GM12865 (cell line): ENCODE data around the gene CCDC194.

ENCODE experiments used
- DNase-seq: peaks from one replicate; pipeline ENCODE4 v3.0.0; 2010; ENCODE audit warnings: low read depth
- H3K4me3 ChIP-seq: 2 replicates; pipeline ENCODE4 v1.5.1; 2011; ENCODE audit warnings: mild to moderate bottlenecking, low read depth, low read length, control low read depth
- TF ChIP-seq, protein P1 (sequence below): IDR thresholded peaks from 2 replicates; pipeline ENCODE4 v1.5.1; 2011; ENCODE audit warnings: low read length, control low read depth, low read depth, inconsistent platforms; ENCODE audit not compliant: insufficient read depth; ENCODE audit errors: missing control alignments

Gene CCDC194

DNA sequence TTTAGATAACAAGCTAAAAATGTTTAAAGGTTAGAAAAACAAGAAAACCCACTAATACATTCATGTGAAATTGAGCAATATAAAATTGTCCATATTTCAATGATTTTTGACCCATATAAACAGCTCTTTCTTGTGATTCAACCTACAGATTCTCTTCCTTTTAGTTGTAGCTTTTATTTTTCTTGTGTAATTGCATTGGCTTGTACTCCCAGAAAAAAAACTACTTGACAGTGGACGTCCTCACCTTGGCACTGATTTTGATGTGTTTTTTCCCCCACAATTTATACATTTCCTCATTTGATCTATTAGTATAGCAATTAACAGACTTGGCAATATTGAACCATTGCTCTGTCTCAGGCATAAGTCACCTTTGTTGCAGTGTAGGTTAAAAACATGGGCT, 4.7 kb downstream of the CCDC194 start:
- TF ChIP-seq, protein P1, sequence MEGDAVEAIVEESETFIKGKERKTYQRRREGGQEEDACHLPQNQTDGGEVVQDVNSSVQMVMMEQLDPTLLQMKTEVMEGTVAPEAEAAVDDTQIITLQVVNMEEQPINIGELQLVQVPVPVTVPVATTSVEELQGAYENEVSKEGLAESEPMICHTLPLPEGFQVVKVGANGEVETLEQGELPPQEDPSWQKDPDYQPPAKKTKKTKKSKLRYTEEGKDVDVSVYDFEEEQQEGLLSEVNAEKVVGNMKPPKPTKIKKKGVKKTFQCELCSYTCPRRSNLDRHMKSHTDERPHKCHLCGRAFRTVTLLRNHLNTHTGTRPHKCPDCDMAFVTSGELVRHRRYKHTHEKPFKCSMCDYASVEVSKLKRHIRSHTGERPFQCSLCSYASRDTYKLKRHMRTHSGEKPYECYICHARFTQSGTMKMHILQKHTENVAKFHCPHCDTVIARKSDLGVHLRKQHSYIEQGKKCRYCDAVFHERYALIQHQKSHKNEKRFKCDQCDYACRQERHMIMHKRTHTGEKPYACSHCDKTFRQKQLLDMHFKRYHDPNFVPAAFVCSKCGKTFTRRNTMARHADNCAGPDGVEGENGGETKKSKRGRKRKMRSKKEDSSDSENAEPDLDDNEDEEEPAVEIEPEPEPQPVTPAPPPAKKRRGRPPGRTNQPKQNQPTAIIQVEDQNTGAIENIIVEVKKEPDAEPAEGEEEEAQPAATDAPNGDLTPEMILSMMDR, result no peak
- no peak overlapping the region for H3K4me3 ChIP-seq
- DNase-seq, result no peak

- TF ChIP-seq, protein P1, result peak; percentile 95
- H3K4me3 ChIP-seq, result no peak overlapping the region
- peak; percentile 71 for DNase-seq
Observed at GRCh38 chr19:17385878-17386611, 8.0 kb downstream of the CCDC194 start.

GRCh38 chr19:17380426-17381138, 13.4 kb downstream of the CCDC194 start:
- no peak for DNase-seq
- TF ChIP-seq, protein P1, result no peak
- no peak overlapping the region for H3K4me3 ChIP-seq

DNA sequence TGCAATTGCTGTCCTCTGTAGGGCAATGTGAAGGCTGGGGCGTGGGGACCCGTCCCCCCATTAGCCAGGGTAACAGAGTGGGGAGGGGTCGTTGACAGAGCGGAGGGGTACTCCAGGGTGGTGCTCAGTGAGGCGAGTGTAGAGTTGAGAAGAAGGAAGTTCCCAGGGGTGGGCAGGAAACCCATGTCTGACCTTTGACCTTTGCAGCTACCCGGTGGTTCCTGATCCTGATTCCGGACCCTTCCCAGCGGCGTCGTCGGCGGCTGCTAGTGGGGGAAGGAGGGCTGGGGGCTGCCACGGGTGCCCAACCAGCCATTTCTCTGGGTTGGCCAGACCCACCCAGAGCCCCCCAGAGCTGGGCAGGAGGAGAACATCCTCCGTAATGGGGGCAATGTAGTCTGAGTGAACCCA, 14.8 kb downstream of the CCDC194 start:
- no peak overlapping the region for H3K4me3 ChIP-seq
- no peak for DNase-seq
- TF ChIP-seq, protein P1, result no peak

- H3K4me3 ChIP-seq, result no peak overlapping the region
- DNase-seq, result no peak
- TF ChIP-seq, protein P1, result no peak
Observed at GRCh38 chr19:17378271-17378670, 15.7 kb downstream of the CCDC194 start.

DNA sequence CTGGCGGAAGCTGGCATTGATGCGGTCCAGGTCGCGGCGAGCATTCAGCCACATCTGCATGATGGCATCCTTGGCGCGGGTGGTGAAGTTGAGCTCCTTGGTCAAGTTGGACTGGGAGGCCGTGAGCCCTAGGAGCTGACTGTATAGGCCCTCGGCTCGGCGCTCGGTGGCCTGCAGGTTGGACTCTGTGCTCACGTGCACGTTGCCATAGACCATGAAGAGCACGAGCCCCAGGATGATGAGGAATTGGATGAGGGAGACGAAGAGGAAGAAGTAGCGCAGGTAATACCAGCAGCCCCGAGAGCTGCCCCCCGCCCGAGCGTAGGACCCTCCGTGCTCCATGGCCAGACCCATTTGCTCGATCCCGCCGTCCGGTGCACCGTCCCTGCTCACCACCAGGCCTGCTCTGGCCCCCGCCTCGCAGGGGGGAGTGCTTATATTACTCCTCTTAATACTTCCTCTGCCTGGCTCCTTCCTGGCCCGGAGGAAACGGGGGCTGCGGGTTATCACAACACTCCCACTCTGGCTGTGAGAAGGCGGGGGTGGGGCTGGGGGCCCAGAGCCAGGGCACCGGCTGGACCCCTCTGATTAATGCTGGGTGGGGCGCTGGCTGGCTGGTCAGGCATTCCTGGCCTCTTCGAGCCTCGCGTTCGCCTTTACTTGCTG, 16.9 kb downstream of the CCDC194 start, which contains the start of gene PLVAP:
TSS of gene PLVAP (minus strand) at position 408 of the 666 bp plus-strand sequence. CDS start at position 354, 54 bp downstream.
- H3K4me3 ChIP-seq, result no peak within 1 kb of the TSS
- TF ChIP-seq, protein P1, result no peak
- DNase-seq, result no peak
